GM15510 (cell line): ENCODE results near the gene NDUFS8.

ENCODE experiments used
- POLR2A ChIP-seq: IDR thresholded peaks from 3 replicates; pipeline ENCODE4 v1.6.1; 2011; ENCODE audit warnings: borderline replicate concordance; ENCODE audit not compliant: insufficient read length; ENCODE audit errors: extremely low read depth

Gene NDUFS8

DNA sequence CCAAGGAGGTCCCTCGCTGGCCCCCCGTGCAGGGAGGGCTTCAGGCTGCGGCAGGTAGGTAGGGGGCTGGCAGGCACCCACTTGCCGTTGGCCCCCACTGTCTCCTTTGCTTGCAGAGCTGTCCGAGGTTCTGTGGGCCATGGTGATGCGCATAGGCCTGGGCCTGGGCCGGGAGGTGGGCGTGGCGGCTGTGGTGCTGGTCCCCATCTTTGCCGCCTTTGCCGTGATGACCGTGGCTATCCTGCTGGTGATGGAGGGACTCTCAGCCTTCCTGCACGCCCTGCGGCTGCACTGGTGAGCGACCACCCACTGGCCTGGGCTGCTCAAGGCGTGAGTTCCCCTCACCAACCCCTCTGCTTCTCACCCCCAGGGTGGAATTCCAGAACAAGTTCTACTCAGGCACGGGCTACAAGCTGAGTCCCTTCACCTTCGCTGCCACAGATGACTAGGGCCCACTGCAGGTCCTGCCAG lies 19.9 kb downstream of the NDUFS8 start:
- no peak for TF ChIP-seq POLR2A

DNA sequence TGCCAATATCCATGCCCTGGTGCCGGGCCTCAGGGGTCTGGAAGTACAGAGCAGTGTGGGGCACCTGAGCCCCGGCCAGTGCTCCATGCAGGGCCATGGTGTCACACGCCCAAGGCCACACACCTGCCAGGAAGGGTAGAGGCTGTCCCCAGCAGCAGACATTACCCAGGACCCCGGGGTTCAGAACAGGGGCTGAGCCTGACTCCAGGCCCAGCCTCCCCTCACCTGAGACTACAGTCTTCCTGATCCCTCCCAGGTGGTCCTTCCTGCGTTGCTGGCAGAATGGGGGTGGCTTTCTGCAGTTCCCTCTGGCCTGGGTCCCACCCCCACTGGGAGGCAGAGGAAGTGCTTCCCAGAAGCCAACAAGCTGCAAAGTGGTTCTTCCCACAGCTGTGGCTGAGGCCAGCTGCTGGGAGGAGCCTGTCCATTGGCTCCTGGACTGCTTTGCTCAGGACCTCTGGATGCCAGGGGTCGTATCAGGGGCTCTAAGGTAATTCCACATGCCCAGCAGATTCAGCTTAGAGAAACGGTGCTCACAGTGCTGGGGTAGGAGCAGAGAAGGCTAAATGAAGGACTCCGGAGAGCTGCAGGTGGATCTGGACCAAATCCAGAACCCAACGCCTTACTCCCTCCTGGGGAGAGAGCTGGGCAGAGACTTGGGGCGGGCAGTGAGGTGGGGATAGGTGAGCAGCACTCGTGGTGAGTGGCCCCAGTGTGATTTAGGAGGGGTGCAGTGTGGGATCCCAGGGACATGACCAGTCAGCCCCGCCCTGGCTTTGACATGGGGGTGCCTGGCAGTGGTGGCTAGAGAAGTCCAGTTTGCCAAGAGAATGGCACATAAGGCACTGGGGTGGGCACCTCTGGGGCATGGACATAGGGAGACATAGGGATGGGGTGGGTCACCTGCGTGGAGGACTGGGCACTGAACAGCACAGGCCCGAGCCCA lies 21.0 kb downstream of the NDUFS8 start:
- no peak for TF ChIP-seq POLR2A

DNA sequence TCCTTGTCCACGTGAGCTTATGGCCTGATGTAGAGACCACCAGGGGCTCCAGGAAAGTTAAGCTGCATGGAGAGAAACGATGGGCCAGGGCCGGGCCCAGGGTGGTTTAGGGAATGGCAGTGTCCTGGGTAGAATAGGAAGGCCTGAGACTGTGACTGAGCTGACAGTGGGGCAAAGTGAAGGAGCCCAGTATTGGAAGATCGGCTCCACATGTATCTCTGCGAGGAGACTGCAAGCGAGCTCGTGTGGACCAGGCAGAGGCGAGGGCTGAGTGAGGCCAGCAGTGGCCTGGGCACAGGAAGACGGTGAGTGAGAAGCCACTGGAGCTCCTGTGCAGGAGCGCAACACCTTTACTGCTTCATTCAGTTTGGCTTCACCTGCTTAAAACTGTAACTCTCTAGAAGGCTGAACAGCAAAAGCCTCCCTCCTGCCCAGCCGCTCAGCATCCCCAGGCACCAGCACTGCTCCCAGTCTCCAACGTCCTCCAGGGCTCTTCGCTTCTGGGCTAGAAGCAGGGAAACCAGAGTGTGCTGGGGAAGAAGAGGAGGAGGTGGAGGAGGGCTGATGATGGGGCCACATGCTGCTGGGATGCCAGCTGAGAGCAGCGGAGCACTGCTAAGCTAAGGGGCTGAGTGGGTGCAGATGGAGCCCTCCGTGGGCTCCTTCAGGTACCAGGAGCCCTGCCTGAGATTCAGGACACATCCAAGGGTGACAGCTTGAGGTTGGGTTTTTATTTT lies 21.8 kb downstream of the NDUFS8 start:
- no peak for TF ChIP-seq POLR2A

DNA sequence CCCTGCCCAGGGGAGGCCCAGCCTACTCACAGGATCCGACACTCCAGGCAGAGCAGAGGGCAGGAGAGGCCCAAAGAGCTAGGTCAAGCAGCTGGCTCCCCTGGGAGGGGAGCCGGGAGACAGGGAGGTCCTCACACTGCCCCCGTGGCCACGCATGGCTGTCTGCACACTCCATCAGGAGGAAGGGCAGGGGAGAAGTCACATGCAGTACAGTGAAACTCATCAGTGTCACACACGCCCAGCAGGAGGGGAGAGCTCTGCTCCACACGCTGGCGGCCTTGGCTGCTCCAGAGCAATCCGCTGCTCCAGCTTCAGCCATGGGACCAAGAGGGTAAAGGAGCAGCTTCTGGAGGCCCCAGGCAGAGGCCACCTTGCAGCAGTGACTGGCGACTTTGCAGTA lies 22.6 kb downstream of the NDUFS8 start:
- TF ChIP-seq POLR2A, result peak; percentile 30

DNA sequence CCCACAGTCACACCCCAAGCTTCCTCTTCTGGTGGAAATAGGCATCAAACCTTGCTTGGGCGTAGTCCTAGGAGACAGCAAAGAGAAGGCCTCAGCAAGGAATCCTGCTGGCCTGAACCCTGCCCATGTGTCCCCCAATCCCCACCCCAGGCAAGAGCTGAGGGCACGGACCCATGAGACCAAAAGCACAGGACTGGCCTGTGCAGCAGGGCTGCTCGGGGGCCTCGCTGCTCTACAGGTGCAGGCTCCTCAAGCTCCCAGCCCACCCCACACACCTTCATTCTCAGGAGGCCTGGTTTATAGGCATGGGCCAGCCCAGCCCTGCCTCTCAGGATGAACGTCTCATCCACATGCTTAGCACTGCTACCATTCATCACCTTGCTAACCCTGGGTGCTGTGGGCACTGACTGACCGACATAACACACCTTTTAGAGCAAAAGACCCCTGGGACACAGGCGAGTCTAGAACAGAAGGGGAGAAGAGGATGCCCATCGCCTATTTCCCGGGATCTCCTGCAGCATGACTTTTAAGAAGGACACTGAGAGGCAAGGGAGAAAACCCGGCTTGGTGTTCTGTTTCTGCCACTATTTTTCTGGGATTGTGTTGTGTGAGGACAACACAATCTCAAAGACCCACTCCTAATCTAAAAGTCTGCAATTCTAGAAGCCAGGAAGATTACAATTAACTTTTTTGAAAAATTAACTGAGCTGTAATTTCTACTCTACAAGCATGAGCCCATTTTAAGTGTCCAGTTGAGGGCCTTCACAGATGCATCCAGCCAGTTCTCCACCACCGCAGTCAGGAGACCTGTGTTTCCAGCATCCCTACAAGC lies 23.7 kb downstream of the NDUFS8 start:
- TF ChIP-seq POLR2A, result peak; percentile 4

DNA sequence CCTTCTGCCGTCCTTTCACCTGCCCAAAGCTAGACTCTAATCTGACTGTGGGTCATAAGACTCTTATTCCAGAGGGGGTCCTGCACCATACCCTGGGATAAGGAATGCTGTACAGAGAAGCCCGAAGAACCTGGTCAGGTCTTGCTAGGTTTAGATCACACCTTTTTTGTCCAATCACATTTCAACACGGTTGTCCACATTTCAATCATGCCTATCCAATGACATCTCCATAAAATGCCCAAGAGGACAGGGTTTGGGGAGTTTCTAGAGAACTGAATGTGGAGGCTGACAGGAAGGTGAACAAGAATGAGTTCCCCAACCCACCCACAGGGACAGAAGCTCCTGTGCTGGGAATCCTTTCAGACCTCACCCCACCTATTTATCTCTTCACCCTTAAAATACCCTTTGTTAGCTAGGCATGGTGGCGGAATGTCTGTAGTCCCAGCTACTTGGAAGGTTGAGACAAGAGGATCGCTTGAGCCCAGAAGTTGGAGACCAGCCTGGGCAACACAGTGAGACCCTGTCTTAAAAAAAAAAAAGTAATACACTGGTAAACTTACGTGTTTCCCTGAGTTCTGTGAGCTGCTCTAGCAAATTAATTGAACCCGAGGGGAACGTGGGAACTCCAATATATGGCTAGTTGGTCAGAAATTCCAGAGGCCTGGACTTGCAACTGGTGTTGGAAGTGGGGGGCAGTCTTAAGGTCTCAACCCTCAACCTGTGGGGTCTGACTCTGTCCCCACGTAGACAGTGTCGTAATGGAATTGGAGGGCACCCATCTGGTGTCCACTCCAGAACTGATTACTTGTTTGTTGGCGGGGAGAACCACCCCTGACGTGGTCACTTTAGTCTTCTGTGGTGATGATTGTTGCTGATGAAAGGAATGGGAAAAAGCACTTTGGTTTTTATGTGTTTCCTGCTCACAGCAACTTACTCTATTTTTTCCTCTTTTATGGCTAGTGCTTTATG lies 26.1 kb downstream of the NDUFS8 start:
- TF ChIP-seq POLR2A, result no peak

DNA sequence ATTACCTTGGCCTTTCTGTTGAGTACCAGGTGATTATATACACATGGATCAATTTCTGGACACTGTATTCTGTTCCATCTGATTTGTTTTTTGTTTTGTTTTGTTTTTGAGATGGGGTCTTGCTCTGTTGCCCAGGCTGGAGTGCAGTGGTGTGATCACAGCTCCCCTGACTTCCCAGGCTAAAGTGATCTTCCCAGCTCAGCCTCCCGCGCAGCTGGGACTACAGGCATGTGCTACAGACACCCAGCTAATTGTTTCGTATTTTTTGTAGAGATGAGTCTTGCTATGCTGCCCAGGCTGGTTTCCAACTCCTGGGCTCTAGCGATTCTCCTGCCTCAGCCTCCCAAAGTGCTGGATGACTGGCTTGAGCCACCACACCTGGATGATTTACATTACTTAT lies 27.3 kb downstream of the NDUFS8 start:
- no peak for TF ChIP-seq POLR2A

DNA sequence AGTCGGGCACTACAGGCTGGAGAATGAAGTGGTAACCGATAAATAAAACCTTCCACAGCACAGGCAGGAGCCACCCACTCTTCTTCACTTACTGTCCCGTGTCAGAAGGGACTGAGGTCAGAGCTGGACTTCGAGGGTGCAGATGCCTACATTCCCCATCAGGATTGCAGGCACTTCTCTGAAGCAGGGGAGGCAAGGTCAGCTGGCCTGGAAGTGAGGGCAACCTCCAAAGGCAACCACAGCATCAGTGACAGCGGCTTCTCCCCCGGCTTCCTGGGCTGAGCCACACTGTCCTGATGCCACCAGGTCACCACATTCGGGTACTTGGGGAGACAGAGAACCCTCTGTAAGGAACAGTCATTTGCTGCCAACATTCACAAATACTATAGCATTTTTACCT lies 31.0 kb downstream of the NDUFS8 start:
- no peak for TF ChIP-seq POLR2A

DNA sequence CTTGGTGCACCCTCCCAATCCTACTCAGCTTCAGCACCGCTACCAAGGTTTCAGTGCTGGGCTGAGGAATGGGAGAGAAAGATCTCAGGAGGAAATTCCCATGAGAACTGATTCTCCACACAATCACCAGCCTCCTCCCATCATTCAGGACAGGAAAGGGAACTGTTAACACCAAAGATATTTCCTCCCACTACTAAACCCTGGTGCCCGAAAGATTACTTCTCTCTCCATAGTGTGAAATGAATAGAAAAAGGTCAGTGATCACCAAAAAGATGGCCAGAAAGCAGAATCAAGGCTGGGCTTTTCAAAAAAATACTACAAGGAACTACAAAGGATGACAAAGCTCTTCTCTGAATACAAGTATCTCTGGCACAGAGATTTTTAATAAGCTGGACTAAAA lies 34.4 kb downstream of the NDUFS8 start:
- TF ChIP-seq POLR2A, result no peak

DNA sequence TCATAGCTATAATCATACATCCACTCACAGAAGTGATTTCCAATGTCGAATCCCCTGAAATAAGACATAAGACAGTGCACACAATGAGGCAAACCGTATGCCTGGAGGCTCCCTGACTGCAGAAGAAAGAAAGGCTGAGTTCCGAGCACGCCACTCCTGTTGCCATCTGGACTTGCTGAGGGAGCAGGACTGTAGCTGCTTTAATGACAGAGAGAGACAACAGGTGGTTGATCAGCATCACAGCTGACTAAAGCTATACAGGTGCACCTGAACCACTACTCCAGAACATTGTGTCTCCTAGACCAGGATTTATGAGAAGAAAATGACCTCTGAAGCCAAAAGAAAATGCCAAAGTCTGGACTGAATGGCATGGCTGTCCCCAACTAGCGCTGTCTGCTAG lies 35.4 kb downstream of the NDUFS8 start:
- no peak for TF ChIP-seq POLR2A

DNA sequence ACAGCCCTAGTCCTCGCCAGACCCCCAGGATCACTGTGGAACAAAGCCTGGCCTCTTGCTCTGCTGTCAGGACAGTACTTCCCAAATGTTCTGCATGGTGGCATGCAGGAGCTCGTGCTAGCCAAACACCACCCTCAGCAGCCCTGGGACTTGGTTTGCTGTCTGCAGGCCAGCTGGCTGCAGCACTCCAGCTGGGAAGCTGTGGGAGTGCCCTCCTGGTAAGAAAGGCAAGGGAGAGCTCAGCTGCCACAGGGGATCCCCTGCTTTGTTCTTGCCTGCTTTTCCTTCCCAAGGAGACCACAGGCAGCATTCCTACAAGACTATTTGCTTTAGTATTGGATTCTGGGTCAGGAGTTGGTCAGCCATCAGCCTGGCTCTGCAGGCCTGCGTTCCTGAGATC lies 36.3 kb downstream of the NDUFS8 start:
- no peak for TF ChIP-seq POLR2A

DNA sequence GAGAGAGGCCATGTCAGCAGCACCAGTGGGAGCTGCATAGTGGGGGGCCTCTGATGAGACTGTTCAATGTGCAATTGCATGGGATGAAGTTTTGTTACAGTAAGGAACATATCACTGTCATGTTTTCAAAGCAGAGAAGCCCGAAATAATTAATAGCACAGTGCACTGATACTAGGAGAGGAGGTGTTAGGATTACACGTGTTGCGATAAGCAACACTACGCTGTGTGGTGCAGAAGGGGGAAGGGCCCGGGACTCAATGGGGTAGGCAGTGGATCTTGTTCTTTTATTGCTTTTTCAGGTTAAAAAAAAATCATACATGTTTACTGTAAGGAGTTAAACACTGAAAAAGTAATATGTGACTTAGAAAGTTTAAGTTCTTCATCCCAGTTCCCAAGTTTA lies 37.5 kb downstream of the NDUFS8 start:
- no peak for TF ChIP-seq POLR2A

DNA sequence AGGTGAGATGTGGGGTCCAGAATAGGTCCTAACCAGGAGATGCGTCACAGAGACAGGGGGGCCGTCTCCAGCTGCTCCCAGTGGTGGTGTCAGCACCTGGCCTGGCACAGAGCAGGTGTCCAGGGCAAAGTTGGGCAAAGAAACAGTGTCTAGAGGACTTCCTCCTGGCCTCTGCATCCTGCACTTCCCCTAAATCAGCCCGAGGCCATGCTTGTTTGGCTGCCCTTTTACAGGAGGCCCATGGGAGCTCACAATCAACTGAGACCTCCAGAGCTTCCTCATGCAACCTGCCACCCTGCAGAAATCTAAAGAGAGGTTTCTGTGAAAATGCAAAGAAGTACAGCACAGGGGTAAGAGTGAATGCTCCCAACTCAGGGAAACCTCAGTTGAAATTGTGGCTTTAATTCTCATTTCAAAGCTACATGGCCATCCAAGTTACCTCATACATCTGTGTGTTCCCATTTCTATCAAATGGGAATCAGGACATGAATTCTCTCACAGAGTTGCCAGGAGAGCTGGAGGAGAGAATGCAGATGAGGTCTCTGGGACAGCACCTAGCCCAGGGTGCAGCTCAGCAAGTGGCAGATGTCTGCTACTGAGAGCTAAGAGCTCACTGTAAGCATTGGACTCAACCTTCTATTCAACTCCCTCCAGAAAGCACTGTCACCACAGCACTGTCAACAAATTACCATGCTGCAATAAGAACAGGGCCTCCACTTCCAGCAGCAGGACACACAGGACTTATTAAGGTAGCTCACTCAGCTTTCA lies 41.0 kb downstream of the NDUFS8 start:
- TF ChIP-seq POLR2A, result no peak
